ENCODE results near the gene CDC42BPB. TPM values are rescaled to one million over a fixed set of nuclear protein-coding genes. Genes with fewer than 3 reads are reported as not detected.

Gene CDC42BPB
- total RNA-seq, 1 experiment from 2014 or later, result 103 TPM

GRCh38 chr14:102911541-102911951, 145.8 kb downstream of the CDC42BPB start:
- H3K23ac ChIP-seq (ENCODE audit: insufficient read length, low read depth, low read length), result no peak overlapping the region
- no peak overlapping the region for H3T11ph ChIP-seq (ENCODE audit: low read length)
- H4K91ac ChIP-seq (ENCODE audit: insufficient read length, low read depth, low read length), result no peak overlapping the region
- H3K79me1 ChIP-seq (ENCODE audit: insufficient read depth, low read depth, low read length, poor library complexity, severe bottlenecking), result no peaks in the 10 kb centered on the region
- no peak overlapping the region for H3K9ac ChIP-seq (ENCODE audit: extremely low read depth, insufficient read length, low read length)
- no peak overlapping the region for H4K8ac ChIP-seq (replicated peaks; ENCODE audit: insufficient read length, low read depth, low read length)
- H3K4me2 ChIP-seq (ENCODE audit: insufficient read depth, insufficient read length, low read length), result no peak overlapping the region
- H3K4me1 ChIP-seq (ENCODE audit: insufficient read depth, low read length), result no peaks in the 10 kb centered on the region
- peaks cover 2% of the 10 kb centered on the region for H4K20me1 ChIP-seq (ENCODE audit: control insufficient read depth, insufficient read depth, insufficient read length)
- DNase-seq, result no peak
- Mint-ChIP-seq H3K36me3 (ENCODE audit: insufficient read depth in 1 of 3, low read depth in 3 of 3) (peaks cover 8 to 16% (median 12%) of the 10 kb centered on the region in 3 experiments; a peak in 6 of 7 replicates), H3K9me3 (peaks cover 7 to 9% of the 10 kb centered on the region in 2 experiments), H3K27me3 (ENCODE audit: low read depth) (no peaks in the 10 kb centered on the region), H3K4me3 (no peak overlapping the region), H3K27ac (no peak overlapping the region), H3K4me1 (no peaks in the 10 kb centered on the region; a peak in 1 of 4 replicates)
- no peak overlapping the region for H4K5ac ChIP-seq (ENCODE audit: insufficient read length, low read depth, low read length)
- H3K18ac ChIP-seq (ENCODE audit: insufficient read length, low read depth, low read length), result no peak overlapping the region
- H2AK5ac ChIP-seq (ENCODE audit: insufficient read length, low read length), result no peak overlapping the region
- no peak overlapping the region for H3K14ac ChIP-seq (ENCODE audit: insufficient read depth, low read length)
- H2BK15ac ChIP-seq (ENCODE audit: low read depth, low read length), result no peak overlapping the region
- no peaks in the 10 kb centered on the region for H3K27me3 ChIP-seq (ENCODE audit: insufficient read depth, low read length)
- no peak overlapping the region for H3K27ac ChIP-seq (ENCODE audit: insufficient read length, low read depth, low read length)
- no peak overlapping the region for H3K4ac ChIP-seq (ENCODE audit: low read depth, low read length)
- H3K56ac ChIP-seq (ENCODE audit: insufficient read length, low read depth, low read length), result no peak overlapping the region
- H3K79me2 ChIP-seq (ENCODE audit: insufficient read depth, low read length), result no peaks in the 10 kb centered on the region
- H2BK20ac ChIP-seq (ENCODE audit: low read depth, low read length, poor library complexity, severe bottlenecking), result no peak overlapping the region
- H3K9me3 ChIP-seq (ENCODE audit: control insufficient read depth, low read depth, low read length), result no peaks in the 10 kb centered on the region
- H2BK12ac ChIP-seq (ENCODE audit: insufficient read length, low read depth, low read length), result no peak overlapping the region
- no peaks in the 10 kb centered on the region for H3K23me2 ChIP-seq (ENCODE audit: insufficient read length, low read depth, low read length, poor library complexity, severe bottlenecking)
- no peak overlapping the region for H2BK5ac ChIP-seq (ENCODE audit: insufficient read length, low read length)
- no CpG with 5 or more reads among the region's 19 CpGs for WGBS (ENCODE audit: extremely low coverage, insufficient read length, low lambda C conversion rate)
- TF ChIP-seq CTCF (conservative IDR thresholded peaks at IDR 0.05), result no peak
- no peak overlapping the region for H2BK120ac ChIP-seq (ENCODE audit: low read depth, low read length, poor library complexity, severe bottlenecking)
- H2AFZ ChIP-seq (ENCODE audit: low read length), result no peak overlapping the region

Measured in H9 (cell line).